ENCODE measurements around the gene ZNRF4.

GRCh38 chr19:5477451-5478215, 22.4 kb downstream of the ZNRF4 start:
- TF ChIP-seq POLR2AphosphoS5 (IDR thresholded peaks at IDR 0.05; ENCODE audit: insufficient read depth, low read depth, low read length) (no peak), POLR2A (IDR thresholded peaks at IDR 0.05; ENCODE audit: low read depth, low read length) (no peak), CTCF (IDR thresholded peaks at IDR 0.05; ENCODE audit: extremely low read depth in 1 of 2, insufficient read depth in 1 of 2, low read depth in 1 of 2, low read length in 2 of 2) (no peak), MAX (IDR thresholded peaks at IDR 0.05; ENCODE audit: insufficient read depth, insufficient read length) (no peak), EZH2 (IDR thresholded peaks at IDR 0.05; ENCODE audit: borderline replicate concordance, low read depth, low read length, severe bottlenecking) (no peak), MYC (IDR thresholded peaks at IDR 0.05; ENCODE audit: low read depth, low read length) (no peak)
